Measurements from ENCODE around the gene AGPAT1.
"Not testable (repeated sequence)": the region's sequence is repeated elsewhere in the genome, so short reads cannot be mapped to it uniquely, and the experiment has no call there.

The AGPAT1 gene

DNA sequence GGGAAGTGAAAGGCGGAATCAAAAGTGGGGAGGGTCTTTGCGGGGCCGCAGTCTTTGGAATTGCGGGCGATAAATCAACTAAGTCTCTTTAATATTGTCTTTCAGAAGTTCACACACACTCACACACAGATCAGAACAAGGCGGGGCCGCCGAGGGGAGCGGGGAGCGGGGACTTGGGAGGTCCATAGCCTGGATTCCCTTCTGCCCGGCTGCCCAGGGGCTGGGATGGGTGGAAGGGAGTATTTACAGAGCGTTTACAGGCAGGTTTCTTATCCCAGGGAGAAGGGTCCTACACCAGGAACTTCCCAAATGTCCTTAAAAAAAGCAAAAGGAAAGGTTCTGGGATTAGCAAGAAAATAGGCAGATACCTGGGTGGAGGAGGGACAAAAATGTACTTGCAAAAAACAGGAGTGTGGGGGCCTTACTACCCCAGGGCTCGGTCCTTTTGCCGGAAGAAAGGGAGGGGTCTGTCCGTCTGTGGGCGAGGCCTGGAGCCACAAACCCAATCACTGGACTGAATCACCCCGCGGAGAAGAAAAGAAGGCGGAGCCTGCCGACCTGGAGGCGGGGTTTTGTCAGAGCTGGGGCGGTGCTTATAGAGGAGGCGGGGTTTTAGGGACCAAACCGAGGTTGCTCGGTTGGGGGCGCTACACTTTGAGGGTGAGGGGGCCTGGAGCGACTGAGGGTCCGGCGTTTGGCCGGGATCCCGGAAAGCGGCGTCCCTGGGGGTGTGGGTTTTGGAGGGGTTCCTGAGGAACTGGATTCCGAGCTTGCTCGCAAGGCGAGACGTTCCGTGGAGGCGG is 27.4 kb downstream of the AGPAT1 start:
- Histone ChIP-seq H3K4me3 (ENCODE audit: low read length) (no peak overlapping the region), H3K27me3 (ENCODE audit: insufficient read depth, low read length) (peaks cover 35% of the 10 kb centered on the region), H3K36me3 (ENCODE audit: insufficient read depth, low read depth, low read length) (no peaks in the 10 kb centered on the region), H3K4me1 (ENCODE audit: insufficient read depth, low read length) (peaks cover 29% of the 10 kb centered on the region), H3K27ac (ENCODE audit: low read length) (no peak overlapping the region), H3K9ac (ENCODE audit: low read depth, low read length) (no peak overlapping the region), H3K9me3 (ENCODE audit: insufficient read depth, low read depth, low read length) (no peaks in the 10 kb centered on the region)

DNA sequence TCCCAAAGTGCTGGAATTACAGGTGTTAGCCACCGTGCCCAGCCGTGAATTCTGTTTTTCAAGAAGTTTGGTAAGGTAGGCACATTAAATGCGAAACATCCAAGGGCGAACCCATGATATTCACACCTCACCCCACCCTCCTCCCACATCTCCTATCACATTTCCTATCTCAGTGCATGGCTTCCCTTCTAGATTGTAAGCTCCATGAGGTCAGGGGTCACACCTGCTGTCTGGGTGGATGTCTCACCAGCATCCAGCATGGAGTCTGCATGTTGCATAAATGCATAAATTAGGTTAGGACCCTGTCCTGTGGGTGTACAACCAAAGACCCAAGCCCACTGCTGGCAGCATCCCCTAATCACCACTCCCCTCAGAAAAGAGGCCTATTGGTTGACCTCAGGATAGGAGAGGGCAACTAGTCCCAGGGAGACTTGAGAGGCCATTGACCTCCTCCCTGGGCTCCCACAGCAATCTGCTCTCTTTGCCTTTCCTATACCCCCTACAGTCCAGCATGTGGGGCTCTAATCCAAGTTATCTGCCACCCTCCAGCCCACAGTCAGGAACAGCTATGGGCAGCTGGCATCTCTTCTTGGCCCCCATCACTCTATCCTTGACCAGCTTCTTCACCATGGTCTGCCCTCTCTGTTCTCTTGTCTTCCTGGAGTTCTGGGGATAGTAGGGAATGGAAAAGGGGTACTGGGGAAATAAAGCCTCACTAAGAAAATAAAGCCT is 28.3 kb downstream of the AGPAT1 start:
- H3K4me3 ChIP-seq (ENCODE audit: low read length) = no peak overlapping the region
- H3K27me3 ChIP-seq (ENCODE audit: insufficient read depth, low read length) = peaks cover 28% of the 10 kb centered on the region
- H3K36me3 ChIP-seq (ENCODE audit: insufficient read depth, low read depth, low read length) = no peaks in the 10 kb centered on the region
- no peaks in the 10 kb centered on the region for H3K9me3 ChIP-seq (ENCODE audit: insufficient read depth, low read depth, low read length)
- peaks cover 22% of the 10 kb centered on the region for H3K4me1 ChIP-seq (ENCODE audit: insufficient read depth, low read length)
- no peak overlapping the region for H3K27ac ChIP-seq (ENCODE audit: low read length)
- no peak overlapping the region for H3K9ac ChIP-seq (ENCODE audit: low read depth, low read length)

DNA sequence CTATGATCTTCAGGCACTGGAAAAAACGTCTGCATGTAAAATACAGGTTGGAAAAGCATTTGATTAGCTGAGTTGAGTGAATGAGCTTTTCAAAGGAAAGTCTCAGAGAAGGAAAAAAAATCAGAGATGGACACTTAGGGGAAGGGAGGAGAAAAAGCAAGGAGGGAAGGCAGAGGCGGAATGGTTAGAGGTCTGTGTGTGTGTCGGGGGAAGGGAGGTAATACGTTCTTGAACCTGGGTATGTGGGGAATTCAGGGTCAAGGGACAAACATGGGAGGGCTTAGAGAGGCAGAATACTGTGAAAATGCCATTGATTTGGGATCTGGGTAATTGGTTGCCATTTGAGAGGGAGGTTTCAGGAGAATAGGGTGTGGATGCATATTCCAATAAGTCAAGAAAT is 29.2 kb downstream of the AGPAT1 start:
- no peak overlapping the region for H3K27ac ChIP-seq (ENCODE audit: low read length)
- peaks cover 21% of the 10 kb centered on the region for H3K27me3 ChIP-seq (ENCODE audit: insufficient read depth, low read length)
- no peaks in the 10 kb centered on the region for H3K36me3 ChIP-seq (ENCODE audit: insufficient read depth, low read depth, low read length)
- no peaks in the 10 kb centered on the region for H3K9me3 ChIP-seq (ENCODE audit: insufficient read depth, low read depth, low read length)
- H3K9ac ChIP-seq (ENCODE audit: low read depth, low read length) = peak overlapping the region; percentile 35; the same call in 1 of the 2 replicates
- no peak overlapping the region for H3K4me3 ChIP-seq (ENCODE audit: low read length)
- H3K4me1 ChIP-seq (ENCODE audit: insufficient read depth, low read length) = peaks cover 16% of the 10 kb centered on the region

DNA sequence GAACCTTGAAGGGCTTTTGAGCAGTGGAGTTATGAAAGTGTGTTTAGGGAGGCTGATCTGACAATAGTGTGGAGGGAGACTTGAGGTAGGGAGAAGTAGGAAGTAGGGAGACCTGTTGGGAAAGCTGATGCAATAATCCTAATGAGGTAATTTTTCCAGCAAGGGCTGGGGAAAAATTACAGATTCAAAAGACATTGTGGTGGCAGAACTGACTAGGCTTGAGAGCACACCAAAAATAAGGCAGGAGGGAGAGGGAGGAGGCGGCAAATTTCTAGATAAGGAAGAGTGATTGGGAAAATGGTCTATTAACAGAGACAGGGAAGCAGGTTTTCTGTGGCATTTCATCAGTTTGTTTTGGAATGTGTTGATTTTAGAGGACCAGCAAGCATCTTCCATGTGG is 29.6 kb downstream of the AGPAT1 start:
- H3K9ac ChIP-seq (ENCODE audit: low read depth, low read length) = peak overlapping the region; percentile 35; the same call in 1 of the 2 replicates
- H3K4me1 ChIP-seq (ENCODE audit: insufficient read depth, low read length) = peaks cover 14% of the 10 kb centered on the region
- no peak overlapping the region for H3K27ac ChIP-seq (ENCODE audit: low read length)
- no peaks in the 10 kb centered on the region for H3K9me3 ChIP-seq (ENCODE audit: insufficient read depth, low read depth, low read length)
- H3K4me3 ChIP-seq (ENCODE audit: low read length) = no peak overlapping the region
- H3K27me3 ChIP-seq (ENCODE audit: insufficient read depth, low read length) = peaks cover 18% of the 10 kb centered on the region
- no peaks in the 10 kb centered on the region for H3K36me3 ChIP-seq (ENCODE audit: insufficient read depth, low read depth, low read length)

DNA sequence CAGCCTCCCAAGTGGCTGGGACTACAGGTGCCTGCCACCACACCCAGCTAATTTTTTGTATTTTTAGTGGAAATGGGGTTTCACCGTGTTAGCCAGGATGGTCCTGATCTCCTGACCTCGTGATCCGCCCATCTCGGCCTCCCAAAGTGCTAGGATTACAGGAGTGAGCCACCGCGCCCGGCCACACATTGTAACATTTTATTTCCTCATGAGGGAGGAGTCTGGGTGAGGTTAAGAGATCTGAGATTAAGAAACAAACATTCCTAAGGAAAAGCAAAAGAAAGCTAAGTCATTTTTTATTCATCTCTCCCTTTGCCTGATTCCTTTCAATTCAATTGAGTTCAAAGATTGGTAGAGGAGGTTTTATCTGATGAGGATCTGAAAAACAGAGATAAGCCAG is 31.6 kb downstream of the AGPAT1 start:
- peaks cover 11% of the 10 kb centered on the region; the same call in 1 of the 2 replicates for H3K4me1 ChIP-seq (ENCODE audit: insufficient read depth, low read length)
- H3K9me3 ChIP-seq (ENCODE audit: insufficient read depth, low read depth, low read length); H3K36me3 ChIP-seq (ENCODE audit: insufficient read depth, low read depth, low read length); H3K27me3 ChIP-seq (ENCODE audit: insufficient read depth, low read length); H3K9ac ChIP-seq (ENCODE audit: low read depth, low read length); H3K27ac ChIP-seq (ENCODE audit: low read length); H3K4me3 ChIP-seq (ENCODE audit: low read length): not testable (repeated sequence)

DNA sequence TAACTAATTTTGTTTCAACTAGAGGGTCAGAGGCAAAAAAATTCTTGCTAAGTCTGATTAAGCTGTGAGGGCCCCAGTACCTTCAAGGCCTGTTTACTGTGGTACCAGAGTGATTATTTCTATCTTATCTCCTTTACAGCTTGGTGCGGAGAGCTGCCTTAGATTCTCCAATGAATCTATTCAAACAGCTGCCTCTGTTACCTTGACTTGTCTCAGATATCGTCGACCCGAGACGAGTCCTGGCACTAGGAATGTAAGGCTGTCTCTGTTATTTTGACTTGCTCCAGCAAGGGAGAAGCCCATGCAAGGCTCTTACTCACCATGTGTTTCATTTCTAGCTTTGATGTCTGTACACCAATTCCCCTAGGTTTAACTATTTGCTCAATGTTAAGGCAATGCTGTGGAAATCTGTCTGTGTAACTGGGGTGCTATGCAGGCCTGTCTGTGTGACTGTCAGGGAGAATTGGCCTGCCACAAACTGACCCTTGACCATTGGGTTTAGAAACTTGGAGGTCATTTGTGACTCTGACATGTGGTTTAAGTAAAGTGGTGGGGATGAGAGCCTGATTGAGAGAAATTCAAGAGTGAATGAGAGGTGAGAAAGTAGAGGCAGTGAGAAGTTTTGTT is 35.4 kb downstream of the AGPAT1 start:
- Histone ChIP-seq H3K9ac (ENCODE audit: low read depth, low read length) (no peak overlapping the region), H3K4me1 (ENCODE audit: insufficient read depth, low read length) (no peaks in the 10 kb centered on the region; the same call in 1 of the 2 replicates), H3K27me3 (ENCODE audit: insufficient read depth, low read length) (no peaks in the 10 kb centered on the region), H3K4me3 (ENCODE audit: low read length) (no peak overlapping the region), H3K27ac (ENCODE audit: low read length) (no peak overlapping the region), H3K9me3 (ENCODE audit: insufficient read depth, low read depth, low read length) (no peaks in the 10 kb centered on the region), H3K36me3 (ENCODE audit: insufficient read depth, low read depth, low read length) (no peaks in the 10 kb centered on the region)

DNA sequence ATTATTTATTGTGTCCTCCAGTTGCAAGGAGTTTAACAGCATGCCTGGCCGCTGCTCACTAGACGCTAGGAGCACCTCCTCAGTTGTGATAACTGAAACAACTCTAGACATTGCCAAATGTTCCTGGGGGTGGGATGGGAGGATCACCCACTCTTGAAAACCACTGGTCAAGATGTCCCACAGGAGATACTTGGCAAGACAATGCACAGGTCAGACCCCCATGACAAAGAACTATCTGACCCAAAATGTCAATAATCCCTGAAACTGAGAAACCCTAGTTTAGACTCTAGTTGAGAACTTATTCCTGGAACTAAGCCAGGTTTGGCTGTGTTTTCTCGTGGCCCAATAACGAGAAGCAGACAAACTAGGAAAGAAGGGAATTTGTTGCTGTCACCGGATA is 36.3 kb downstream of the AGPAT1 start:
- H3K36me3 ChIP-seq (ENCODE audit: insufficient read depth, low read depth, low read length) = no peaks in the 10 kb centered on the region
- H3K27ac ChIP-seq (ENCODE audit: low read length) = no peak overlapping the region
- H3K4me1 ChIP-seq (ENCODE audit: insufficient read depth, low read length) = no peaks in the 10 kb centered on the region
- H3K9ac ChIP-seq (ENCODE audit: low read depth, low read length) = no peak overlapping the region
- H3K27me3 ChIP-seq (ENCODE audit: insufficient read depth, low read length) = no peaks in the 10 kb centered on the region; the same call in 1 of the 2 replicates
- no peak overlapping the region for H3K4me3 ChIP-seq (ENCODE audit: low read length)
- no peaks in the 10 kb centered on the region for H3K9me3 ChIP-seq (ENCODE audit: insufficient read depth, low read depth, low read length)

DNA sequence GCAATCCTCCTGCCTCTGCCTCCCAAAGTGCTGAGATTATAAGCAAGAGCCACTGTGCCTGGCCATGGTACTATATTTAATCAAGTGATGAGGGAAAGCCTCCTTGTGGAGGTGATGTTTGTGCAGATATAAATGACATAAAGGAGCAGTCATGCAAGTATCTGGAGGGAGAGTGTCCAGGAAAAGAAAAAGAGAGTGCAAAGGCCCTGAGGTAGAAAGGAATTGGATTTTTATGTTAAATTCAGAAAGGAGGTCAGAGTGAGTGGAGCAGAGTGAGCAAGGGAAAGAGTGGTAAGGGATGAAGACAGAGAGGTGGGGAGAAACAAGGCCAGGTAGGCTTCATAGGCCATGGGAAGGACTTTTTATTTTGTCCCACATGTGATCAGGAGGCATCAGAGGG is 38.4 kb downstream of the AGPAT1 start:
- H3K9ac ChIP-seq (ENCODE audit: low read depth, low read length) = no peak overlapping the region
- H3K9me3 ChIP-seq (ENCODE audit: insufficient read depth, low read depth, low read length) = no peaks in the 10 kb centered on the region
- no peaks in the 10 kb centered on the region for H3K36me3 ChIP-seq (ENCODE audit: insufficient read depth, low read depth, low read length)
- H3K4me3 ChIP-seq (ENCODE audit: low read length) = no peak overlapping the region
- H3K27ac ChIP-seq (ENCODE audit: low read length) = no peak overlapping the region
- H3K4me1 ChIP-seq (ENCODE audit: insufficient read depth, low read length) = no peaks in the 10 kb centered on the region
- no peaks in the 10 kb centered on the region; the same call in 1 of the 2 replicates for H3K27me3 ChIP-seq (ENCODE audit: insufficient read depth, low read length)

DNA sequence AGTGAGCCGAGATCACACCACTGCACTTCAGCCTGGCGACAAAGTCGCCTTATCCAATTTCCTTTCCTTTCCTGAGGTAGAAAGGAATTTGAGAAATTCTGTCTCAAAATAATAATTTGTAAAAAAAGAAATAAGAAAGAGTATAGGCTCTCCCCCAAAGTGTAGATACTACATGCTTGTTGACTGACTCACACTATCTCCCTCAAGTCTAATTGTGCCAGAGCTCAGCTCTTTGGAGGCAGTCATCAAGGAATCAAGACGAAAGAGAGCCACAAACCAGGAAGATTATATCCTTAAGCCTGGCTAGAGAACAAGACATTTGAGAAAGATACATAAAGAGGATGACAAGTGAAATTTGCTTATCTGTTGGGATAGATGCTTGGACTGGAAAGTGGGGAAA is 42.1 kb downstream of the AGPAT1 start:
- Histone ChIP-seq H3K27ac (ENCODE audit: low read length) (no peak overlapping the region), H3K9me3 (ENCODE audit: insufficient read depth, low read depth, low read length) (no peaks in the 10 kb centered on the region), H3K4me1 (ENCODE audit: insufficient read depth, low read length) (peaks cover 2% of the 10 kb centered on the region; the same call in 1 of the 2 replicates), H3K27me3 (ENCODE audit: insufficient read depth, low read length) (no peaks in the 10 kb centered on the region; the same call in 1 of the 2 replicates), H3K4me3 (ENCODE audit: low read length) (no peak overlapping the region), H3K36me3 (ENCODE audit: insufficient read depth, low read depth, low read length) (no peaks in the 10 kb centered on the region), H3K9ac (ENCODE audit: low read depth, low read length) (no peak overlapping the region)

DNA sequence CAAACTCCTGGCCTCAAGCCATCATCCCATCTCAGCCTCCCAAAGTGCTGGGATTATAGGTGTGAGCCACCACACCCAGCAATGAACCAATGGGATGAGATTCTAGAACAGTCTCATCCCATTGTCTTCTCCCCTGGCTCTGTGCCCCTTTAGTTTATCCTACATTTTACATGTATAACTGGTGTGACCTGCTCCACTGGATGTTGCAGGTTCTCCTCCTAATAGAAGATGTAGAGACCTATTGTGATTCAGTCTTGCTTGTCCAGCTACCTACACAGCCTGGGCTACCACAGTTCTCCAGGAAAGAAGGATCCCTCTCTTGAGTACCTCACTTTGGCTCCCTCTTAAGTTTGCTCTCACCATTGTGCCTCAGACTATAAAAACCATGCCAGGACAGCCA is 43.8 kb downstream of the AGPAT1 start:
- H3K4me1 ChIP-seq (ENCODE audit: insufficient read depth, low read length) = peaks cover 6% of the 10 kb centered on the region; the same call in 1 of the 2 replicates
- H3K27me3 ChIP-seq (ENCODE audit: insufficient read depth, low read length) = no peaks in the 10 kb centered on the region; the same call in 1 of the 2 replicates
- no peaks in the 10 kb centered on the region for H3K36me3 ChIP-seq (ENCODE audit: insufficient read depth, low read depth, low read length)
- H3K9me3 ChIP-seq (ENCODE audit: insufficient read depth, low read depth, low read length) = no peaks in the 10 kb centered on the region
- no peak overlapping the region for H3K4me3 ChIP-seq (ENCODE audit: low read length)
- H3K27ac ChIP-seq (ENCODE audit: low read length) = no peak overlapping the region
- no peak overlapping the region for H3K9ac ChIP-seq (ENCODE audit: low read depth, low read length)

DNA sequence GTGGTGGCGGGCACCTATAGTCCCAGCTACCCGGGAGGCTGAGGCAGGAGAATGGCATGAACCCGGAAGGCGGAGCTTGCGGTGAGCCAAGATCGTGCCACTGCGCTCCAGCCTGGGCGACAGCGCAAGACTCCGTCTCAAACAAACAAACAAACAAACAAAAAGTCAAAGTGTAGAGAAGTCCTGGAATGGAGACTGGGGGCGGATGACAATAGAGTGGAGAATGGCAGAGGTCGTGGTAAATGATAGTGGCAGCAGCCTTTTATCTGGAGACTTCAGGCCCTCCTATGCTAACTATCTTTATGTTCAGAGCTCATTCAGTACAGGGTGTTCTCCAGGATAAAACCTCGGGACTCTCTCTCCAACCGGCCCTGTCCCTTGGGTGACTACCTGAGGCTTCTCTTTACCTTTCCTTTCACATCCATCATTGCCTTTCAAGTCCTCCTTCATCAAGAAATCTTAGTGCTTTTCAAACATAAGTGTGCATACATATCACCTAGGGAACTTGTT is 44.4 kb downstream of the AGPAT1 start:
- Histone ChIP-seq H3K4me3 (ENCODE audit: low read length) (no peak overlapping the region), H3K9me3 (ENCODE audit: insufficient read depth, low read depth, low read length) (no peaks in the 10 kb centered on the region), H3K27me3 (ENCODE audit: insufficient read depth, low read length) (no peaks in the 10 kb centered on the region; the same call in 1 of the 2 replicates), H3K27ac (ENCODE audit: low read length) (no peak overlapping the region), H3K4me1 (ENCODE audit: insufficient read depth, low read length) (peaks cover 9% of the 10 kb centered on the region; the same call in 1 of the 2 replicates), H3K36me3 (ENCODE audit: insufficient read depth, low read depth, low read length) (no peaks in the 10 kb centered on the region), H3K9ac (ENCODE audit: low read depth, low read length) (no peak overlapping the region)
